ENCODE data around the gene KRT10. TPM values are rescaled to one million over a fixed set of nuclear protein-coding genes. Genes with fewer than 3 reads are reported as not detected.
"Not testable (repeated sequence)": the region's sequence is repeated elsewhere in the genome, so short reads cannot be mapped to it uniquely, and the experiment has no call there.

The KRT10 gene
- total and polyA plus RNA-seq, 9 of the 15 experiments (the other 6 are each of a cell fraction or from before 2014, with no cell fraction given): 47.0 to 179 (median 76.2) TPM

- in situ Hi-C loops (cut with MboI): no loop called here
Observed at GRCh38 chr17:40859536-40859935, 37.1 kb upstream of the KRT10 start.

GRCh38 chr17:40858667-40859066 lies 36.3 kb upstream of the KRT10 start:
- H3K36me3 ChIP-seq (ENCODE audit: control insufficient read depth, insufficient read depth, low read length); DNase-seq (ENCODE audit: extremely low read depth in 1 of 4, low spot score in 3 of 4); H3K4me1 ChIP-seq (replicated peaks in 1 of 2; ENCODE audit: control insufficient read depth in 2 of 2, insufficient read depth in 2 of 2, low read length in 2 of 2); intact Hi-C loops (cut with micrococcal nuclease); H3K79me2 ChIP-seq (ENCODE audit: control insufficient read depth, insufficient read depth, low read length); H4K20me1 ChIP-seq (replicated peaks; ENCODE audit: control insufficient read depth, insufficient read depth, low read length); BruUV-seq (replicated peaks); H3K9me1 ChIP-seq (ENCODE audit: control insufficient read depth, insufficient read depth, low read length); H3K4me3 ChIP-seq; in situ Hi-C loops (cut with MboI); H3K4me2 ChIP-seq (ENCODE audit: insufficient read depth, low read length); H3K9me3 ChIP-seq (replicated peaks; ENCODE audit: control insufficient read depth, insufficient read depth, low read depth, low read length); H3K9ac ChIP-seq (ENCODE audit: insufficient read depth in 1 of 2, low read depth in 2 of 2, low read length in 2 of 2); ATAC-seq; H2AFZ ChIP-seq (ENCODE audit: low read depth, low read length); FAIRE-seq; H3K27ac ChIP-seq (ENCODE audit: extremely low read depth, low read depth, low read length); H3K27me3 ChIP-seq (ENCODE audit: control insufficient read depth in 2 of 2, insufficient read depth in 2 of 2, low read length in 2 of 2): not testable (repeated sequence)
- WGBS (ENCODE audit: insufficient coverage, low coverage, missing lambda C conversion rate): 51% methylated on average over 2 of the region's 2 CpGs
- CTCF ChIA-PET (ENCODE audit: low intra/inter-chr PET ratio): interaction anchor here (0.9 kb wide), 1 partner anchor 690 kb away, joined by 4 read pairs; no protein-coding TSS in a partner anchor
- POLR2A ChIA-PET: interaction anchor here (0.8 kb wide), 1 partner anchor 8 kb away, joined by 3 read pairs; the partner anchor contains the start of gene KRT12

More at GRCh38 chr17:40859536-40859935, 37.1 kb upstream of the KRT10 start:
- no peak overlapping the region for H3K27ac ChIP-seq (ENCODE audit: extremely low read depth, low read depth, low read length)
- no peak overlapping the region for H3K4me2 ChIP-seq (ENCODE audit: insufficient read depth, low read length)
- H3K27me3 ChIP-seq (ENCODE audit: control insufficient read depth in 2 of 2, insufficient read depth in 2 of 2, low read length in 2 of 2): no peaks in the 10 kb centered on the region
- no peak overlapping the region for H3K4me3 ChIP-seq
- H3K4me1 ChIP-seq (replicated peaks in 1 of 2; ENCODE audit: control insufficient read depth in 2 of 2, insufficient read depth in 2 of 2, low read length in 2 of 2): peaks cover 0 to 8% of the 10 kb centered on the region in 2 experiments; a peak in 3 of 5 replicates
- TF ChIP-seq HEY1 (CRISPR knock-in tag; IDR thresholded peaks at IDR 0.05; ENCODE audit: borderline replicate concordance) (no peak), PRDM10 (IDR thresholded peaks at IDR 0.05; ENCODE audit: partially characterized antibody) (no peak), HIVEP1 (CRISPR knock-in tag; IDR thresholded peaks at IDR 0.05) (no peak), ZNF316 (IDR thresholded peaks at IDR 0.05) (no peak), TCF3 (CRISPR knock-in tag; IDR thresholded peaks at IDR 0.05) (no peak), CCNT2 (IDR thresholded peaks at IDR 0.05; ENCODE audit: borderline replicate concordance, extremely low read depth, insufficient read length, low read depth, low read length) (no peak), NR2C1 (IDR thresholded peaks at IDR 0.05) (no peak), NR2C1 (tag; IDR thresholded peaks at IDR 0.05) (no peak), ZSCAN32 (CRISPR knock-in tag; IDR thresholded peaks at IDR 0.05) (no peak)
- intact Hi-C loops (cut with micrococcal nuclease): no loop called here
- no peak for ATAC-seq
- no peaks in the 10 kb centered on the region for H3K9me1 ChIP-seq (ENCODE audit: control insufficient read depth, insufficient read depth, low read length)
- H3K9me3 ChIP-seq (replicated peaks; ENCODE audit: control insufficient read depth, insufficient read depth, low read depth, low read length): no peaks in the 10 kb centered on the region
- no peaks in the 10 kb centered on the region for H3K79me2 ChIP-seq (ENCODE audit: control insufficient read depth, insufficient read depth, low read length)
- no peak for DNase-seq (ENCODE audit: extremely low read depth in 1 of 4, low spot score in 3 of 4)
- POLR2A ChIA-PET: interaction anchor here (0.6 to 0.8 kb wide), 2 partner anchors 11 to 16 kb away, joined by 3 to 4 read pairs; no protein-coding TSS in a partner anchor
- H4K20me1 ChIP-seq (replicated peaks; ENCODE audit: control insufficient read depth, insufficient read depth, low read length): no peaks in the 10 kb centered on the region
- H3K36me3 ChIP-seq (ENCODE audit: control insufficient read depth, insufficient read depth, low read length): no peaks in the 10 kb centered on the region
- no TSS peak for BruUV-seq (replicated peaks)
- no peak for FAIRE-seq
- H3K9ac ChIP-seq (ENCODE audit: insufficient read depth in 1 of 2, low read depth in 2 of 2, low read length in 2 of 2): no peak overlapping the region
- 0% methylated on average over 1 of the region's 2 CpGs for WGBS (ENCODE audit: insufficient coverage, low coverage, missing lambda C conversion rate)
- H2AFZ ChIP-seq (ENCODE audit: low read depth, low read length): no peak overlapping the region
- CTCF ChIA-PET (ENCODE audit: low intra/inter-chr PET ratio): no interaction called here
